HG03571 (cell line): ENCODE data around the gene TMEM150A.
A peak's percentile ranks its signal among the peaks of the same experiment; 100 is the strongest.
"Not testable (repeated sequence)": the region's sequence is repeated elsewhere in the genome, so short reads cannot be mapped to it uniquely, and the experiment has no call there.

Source experiments
- ATAC-seq: cut with Tn5 transposase; IDR thresholded peaks from one replicate; pipeline ENCODE4 v1.9.1; 2021; ENCODE audit not compliant: unreplicated experiment

Gene TMEM150A

GRCh38 chr2:85602476-85603234, at the start of gene TMEM150A:
TSS of gene TMEM150A (minus strand) at chr2:85602698. CDS start at chr2:85601948, 750 bp downstream.
- peak; percentile 93 for ATAC-seq

GRCh38 chr2:85652056-85652455, 49.6 kb upstream of the TMEM150A start:
- no peak for ATAC-seq

GRCh38 chr2:85651097-85651496, 48.6 kb upstream of the TMEM150A start:
- ATAC-seq: no peak

- ATAC-seq: no peak
Observed at GRCh38 chr2:85650456-85650855, 48.0 kb upstream of the TMEM150A start.

GRCh38 chr2:85649201-85650190, 47.0 kb upstream of the TMEM150A start:
- no peak for ATAC-seq

GRCh38 chr2:85648619-85649018, 46.1 kb upstream of the TMEM150A start:
- no peak for ATAC-seq

- ATAC-seq: no peak
Observed at GRCh38 chr2:85647823-85648526, 45.5 kb upstream of the TMEM150A start.

- ATAC-seq: no peak
Observed at GRCh38 chr2:85646166-85646565, 43.7 kb upstream of the TMEM150A start.

GRCh38 chr2:85644909-85645308, 42.4 kb upstream of the TMEM150A start:
- ATAC-seq: no peak

- no peak for ATAC-seq
Observed at GRCh38 chr2:85642725-85643124, 40.2 kb upstream of the TMEM150A start.

GRCh38 chr2:85635636-85636035, 33.1 kb upstream of the TMEM150A start:
- ATAC-seq: no peak

GRCh38 chr2:85635011-85635410, 32.5 kb upstream of the TMEM150A start:
- no peak for ATAC-seq

GRCh38 chr2:85631316-85631715, 28.8 kb upstream of the TMEM150A start:
- no peak for ATAC-seq

- ATAC-seq: no peak
Observed at GRCh38 chr2:85628658-85629057, 26.2 kb upstream of the TMEM150A start.

GRCh38 chr2:85623991-85624390, 21.5 kb upstream of the TMEM150A start:
- ATAC-seq: no peak

GRCh38 chr2:85621338-85621737, 18.8 kb upstream of the TMEM150A start:
- no peak for ATAC-seq

GRCh38 chr2:85619617-85620016, 17.1 kb upstream of the TMEM150A start:
- ATAC-seq: no peak

GRCh38 chr2:85617723-85618122, 15.2 kb upstream of the TMEM150A start:
- ATAC-seq: not testable (repeated sequence)

- ATAC-seq: no peak
Observed at GRCh38 chr2:85615413-85615728, 12.9 kb upstream of the TMEM150A start.

GRCh38 chr2:85614757-85615156, 12.3 kb upstream of the TMEM150A start:
- not testable (repeated sequence) for ATAC-seq
